MM.1S (cell line): Measurements from ENCODE around the gene SEC24C.

ENCODE experiments used
- EZH2 ChIP-seq: fragments of 300-600 bp; sonication (generic); optimal IDR thresholded peaks from 2 replicates; pipeline ENCODE3; 2017; ENCODE audit warnings: low read depth, mild to moderate bottlenecking, antibody characterized with exemption, low read length, mixed read lengths
- TF ChIP-seq, protein P1 (sequence below): fragments of 300-600 bp; sonication (generic); IDR thresholded peaks from 2 replicates; pipeline ENCODE4 v1.5.1; 2016; ENCODE audit warnings: antibody characterized with exemption, low read length, mixed read lengths

DNA sequence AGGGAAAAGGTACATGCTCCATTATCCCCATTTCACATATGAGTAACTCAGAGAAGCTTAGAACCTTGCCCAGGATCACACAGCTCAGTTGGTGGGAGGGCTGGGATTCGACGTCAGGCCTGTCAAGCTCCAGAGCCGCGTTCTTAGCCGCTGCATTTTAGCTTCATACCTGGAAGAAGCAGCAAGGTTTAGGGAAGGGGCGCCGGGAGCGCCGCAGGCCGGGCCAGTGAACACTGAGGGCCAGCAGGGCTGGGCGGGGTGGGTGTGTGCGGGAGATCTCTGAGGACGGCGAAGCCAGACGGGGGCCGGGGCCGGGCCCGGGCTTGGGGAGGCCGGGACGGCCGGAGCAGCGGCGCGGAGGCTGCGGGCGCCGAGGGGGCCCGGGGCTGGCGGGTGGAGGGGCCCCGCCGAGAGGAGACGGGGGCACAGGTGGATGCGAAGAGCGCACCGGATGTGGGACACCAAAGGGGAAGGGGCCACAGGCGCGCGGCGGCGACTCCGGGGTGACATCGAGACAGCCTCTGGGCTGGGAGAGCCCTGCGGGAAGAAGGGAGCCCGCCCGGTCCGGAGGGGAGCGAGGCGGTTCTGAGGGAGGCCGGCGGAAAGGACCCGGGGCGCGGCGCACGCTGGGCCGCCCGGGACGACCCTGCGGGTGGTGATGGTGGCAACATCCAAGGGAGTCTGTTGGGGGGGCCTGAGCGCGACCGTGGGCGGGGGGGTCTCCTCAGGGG lies 66.7 kb downstream of the SEC24C start:
- TF ChIP-seq, protein P1, sequence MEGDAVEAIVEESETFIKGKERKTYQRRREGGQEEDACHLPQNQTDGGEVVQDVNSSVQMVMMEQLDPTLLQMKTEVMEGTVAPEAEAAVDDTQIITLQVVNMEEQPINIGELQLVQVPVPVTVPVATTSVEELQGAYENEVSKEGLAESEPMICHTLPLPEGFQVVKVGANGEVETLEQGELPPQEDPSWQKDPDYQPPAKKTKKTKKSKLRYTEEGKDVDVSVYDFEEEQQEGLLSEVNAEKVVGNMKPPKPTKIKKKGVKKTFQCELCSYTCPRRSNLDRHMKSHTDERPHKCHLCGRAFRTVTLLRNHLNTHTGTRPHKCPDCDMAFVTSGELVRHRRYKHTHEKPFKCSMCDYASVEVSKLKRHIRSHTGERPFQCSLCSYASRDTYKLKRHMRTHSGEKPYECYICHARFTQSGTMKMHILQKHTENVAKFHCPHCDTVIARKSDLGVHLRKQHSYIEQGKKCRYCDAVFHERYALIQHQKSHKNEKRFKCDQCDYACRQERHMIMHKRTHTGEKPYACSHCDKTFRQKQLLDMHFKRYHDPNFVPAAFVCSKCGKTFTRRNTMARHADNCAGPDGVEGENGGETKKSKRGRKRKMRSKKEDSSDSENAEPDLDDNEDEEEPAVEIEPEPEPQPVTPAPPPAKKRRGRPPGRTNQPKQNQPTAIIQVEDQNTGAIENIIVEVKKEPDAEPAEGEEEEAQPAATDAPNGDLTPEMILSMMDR = no peak
- no peak for TF ChIP-seq EZH2
